ENCODE measurements around the gene BRIP1. TPM values are rescaled to one million over a fixed set of nuclear protein-coding genes. Genes with fewer than 3 reads are reported as not detected.

The BRIP1 gene
- total RNA-seq, 1 donor from 2014 or later: 18.9 TPM

- TF ChIP-seq, protein P1, sequence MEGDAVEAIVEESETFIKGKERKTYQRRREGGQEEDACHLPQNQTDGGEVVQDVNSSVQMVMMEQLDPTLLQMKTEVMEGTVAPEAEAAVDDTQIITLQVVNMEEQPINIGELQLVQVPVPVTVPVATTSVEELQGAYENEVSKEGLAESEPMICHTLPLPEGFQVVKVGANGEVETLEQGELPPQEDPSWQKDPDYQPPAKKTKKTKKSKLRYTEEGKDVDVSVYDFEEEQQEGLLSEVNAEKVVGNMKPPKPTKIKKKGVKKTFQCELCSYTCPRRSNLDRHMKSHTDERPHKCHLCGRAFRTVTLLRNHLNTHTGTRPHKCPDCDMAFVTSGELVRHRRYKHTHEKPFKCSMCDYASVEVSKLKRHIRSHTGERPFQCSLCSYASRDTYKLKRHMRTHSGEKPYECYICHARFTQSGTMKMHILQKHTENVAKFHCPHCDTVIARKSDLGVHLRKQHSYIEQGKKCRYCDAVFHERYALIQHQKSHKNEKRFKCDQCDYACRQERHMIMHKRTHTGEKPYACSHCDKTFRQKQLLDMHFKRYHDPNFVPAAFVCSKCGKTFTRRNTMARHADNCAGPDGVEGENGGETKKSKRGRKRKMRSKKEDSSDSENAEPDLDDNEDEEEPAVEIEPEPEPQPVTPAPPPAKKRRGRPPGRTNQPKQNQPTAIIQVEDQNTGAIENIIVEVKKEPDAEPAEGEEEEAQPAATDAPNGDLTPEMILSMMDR (conservative IDR thresholded peaks at IDR 0.05): no peak
- no peak overlapping the region for H3K27ac Mint-ChIP-seq
- DNase-seq (ENCODE audit: extremely low spot score, unreplicated experiment): no peak
- H3K36me3 Mint-ChIP-seq: peaks cover 32% of the 10 kb centered on the region
- no peaks in the 10 kb centered on the region for H3K4me1 Mint-ChIP-seq (ENCODE audit: unreplicated experiment)
- H3K9me3 Mint-ChIP-seq: no peaks in the 10 kb centered on the region
- no peak overlapping the region for H3K4me3 Mint-ChIP-seq
- H3K27me3 Mint-ChIP-seq: no peaks in the 10 kb centered on the region
Measured at GRCh38 chr17:61794792-61795191, 68.5 kb downstream of the BRIP1 start.

- Mint-ChIP-seq H3K9me3 (no peaks in the 10 kb centered on the region), H3K27ac (no peak overlapping the region), H3K4me1 (ENCODE audit: unreplicated experiment) (no peaks in the 10 kb centered on the region), H3K4me3 (no peak overlapping the region), H3K27me3 (no peaks in the 10 kb centered on the region), H3K36me3 (peaks cover 32% of the 10 kb centered on the region)
- DNase-seq (ENCODE audit: extremely low spot score, unreplicated experiment): no peak
- TF ChIP-seq, protein P1 (conservative IDR thresholded peaks at IDR 0.05): no peak
Measured at GRCh38 chr17:61794242-61794641, 69.1 kb downstream of the BRIP1 start.

DNA sequence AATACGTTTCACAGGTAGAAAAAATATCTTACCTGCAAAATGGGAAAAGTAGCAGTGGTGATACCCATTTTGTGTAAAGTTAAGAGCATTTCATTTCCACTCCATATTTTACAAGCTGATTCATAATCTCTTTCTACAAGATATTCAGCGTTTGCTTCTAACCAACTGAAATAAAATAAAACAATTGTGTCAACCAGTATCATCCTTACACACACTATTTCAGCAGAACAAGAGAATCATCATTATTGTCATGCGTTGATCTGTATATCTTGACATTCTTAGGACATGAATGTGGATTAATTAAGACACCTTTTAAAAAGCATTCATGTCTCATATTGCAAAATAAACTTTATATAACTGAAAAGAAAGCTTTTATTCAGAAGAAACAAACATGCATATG lies 69.8 kb downstream of the BRIP1 start:
- Mint-ChIP-seq H3K4me1 (ENCODE audit: unreplicated experiment) (no peaks in the 10 kb centered on the region), H3K27me3 (no peaks in the 10 kb centered on the region), H3K9me3 (no peaks in the 10 kb centered on the region), H3K36me3 (peaks cover 32% of the 10 kb centered on the region), H3K4me3 (no peak overlapping the region), H3K27ac (no peak overlapping the region)
- DNase-seq (ENCODE audit: extremely low spot score, unreplicated experiment): no peak
- TF ChIP-seq, protein P1 (conservative IDR thresholded peaks at IDR 0.05): no peak

GRCh38 chr17:61789872-61790271 lies 73.5 kb downstream of the BRIP1 start:
- H3K9me3 Mint-ChIP-seq: no peaks in the 10 kb centered on the region
- no peaks in the 10 kb centered on the region for H3K27me3 Mint-ChIP-seq

GRCh38 chr17:61786088-61786487 lies 77.2 kb downstream of the BRIP1 start:
- Mint-ChIP-seq H3K27me3 (no peaks in the 10 kb centered on the region), H3K27ac (no peak overlapping the region), H3K4me1 (ENCODE audit: unreplicated experiment) (no peaks in the 10 kb centered on the region), H3K36me3 (peaks cover 4% of the 10 kb centered on the region), H3K4me3 (no peak overlapping the region), H3K9me3 (no peaks in the 10 kb centered on the region)
- TF ChIP-seq, protein P1 (conservative IDR thresholded peaks at IDR 0.05): no peak
- DNase-seq (ENCODE audit: extremely low spot score, unreplicated experiment): no peak

More at GRCh38 chr17:61789872-61790271, 73.5 kb downstream of the BRIP1 start:
- no peak overlapping the region for H3K4me3 Mint-ChIP-seq
- H3K36me3 Mint-ChIP-seq: peaks cover 10% of the 10 kb centered on the region
- TF ChIP-seq, protein P1 (conservative IDR thresholded peaks at IDR 0.05): no peak
- H3K27ac Mint-ChIP-seq: no peak overlapping the region
- DNase-seq (ENCODE audit: extremely low spot score, unreplicated experiment): no peak
- no peaks in the 10 kb centered on the region for H3K4me1 Mint-ChIP-seq (ENCODE audit: unreplicated experiment)

GRCh38 chr17:61784510-61784909 lies 78.8 kb downstream of the BRIP1 start:
- no peaks in the 10 kb centered on the region for H3K9me3 Mint-ChIP-seq
- no peaks in the 10 kb centered on the region for H3K27me3 Mint-ChIP-seq
- H3K4me1 Mint-ChIP-seq (ENCODE audit: unreplicated experiment): no peaks in the 10 kb centered on the region
- DNase-seq (ENCODE audit: extremely low spot score, unreplicated experiment): no peak
- TF ChIP-seq, protein P1 (conservative IDR thresholded peaks at IDR 0.05): no peak
- H3K27ac Mint-ChIP-seq: no peak overlapping the region
- H3K4me3 Mint-ChIP-seq: no peak overlapping the region
- peaks cover 4% of the 10 kb centered on the region for H3K36me3 Mint-ChIP-seq
